H1 (cell line): ENCODE results near the gene RAB32.

Experiments used
- ASH2L ChIP-seq: fragments of 200-600, 300-600 bp; sonication (generic); IDR thresholded peaks from one replicate; pipeline ENCODE4 v1.7.1; 2017; ENCODE audit warnings: low read length
- CTCF ChIP-seq, 3 experiments: IDR thresholded peaks; 1 replicate in 2 of 3; 2 replicates in 1 of 3; pipeline versions ENCODE4 v1.5.1 to v1.6.1; 2011; ENCODE audit warnings: low read length in 3 of 3, mild to moderate bottlenecking in 3 of 3, inconsistent platforms in 2 of 3, low read depth in 1 of 3, moderate library complexity in 1 of 3; ENCODE audit not compliant: insufficient read depth in 1 of 3; ENCODE audit errors: control extremely low read depth in 1 of 3
- EZH2 ChIP-seq: fragments of 200-600 bp; sonication (generic); IDR thresholded peaks from 2 replicates; pipeline ENCODE4 v1.7.1; 2012; ENCODE audit warnings: low read depth, mild to moderate bottlenecking, moderate library complexity, low read length, inconsistent platforms; ENCODE audit not compliant: severe bottlenecking
- HDAC6 ChIP-seq: IDR thresholded peaks from one replicate; pipeline ENCODE4 v1.7.1; 2012; ENCODE audit warnings: low read depth, mild to moderate bottlenecking, inconsistent platforms, low read length, moderate library complexity
- POLR2AphosphoS5 ChIP-seq: IDR thresholded peaks from 2 replicates; pipeline ENCODE4 v1.6.1; 2011; ENCODE audit warnings: low read depth, low read length
- SP2 ChIP-seq: IDR thresholded peaks from 2 replicates; pipeline ENCODE4 v1.6.1; 2012; ENCODE audit warnings: mild to moderate bottlenecking, low read length, inconsistent platforms
- TBP ChIP-seq: IDR thresholded peaks from 2 replicates; pipeline ENCODE4 v1.6.1; 2011; ENCODE audit warnings: low read depth, low read length, improper control_type of control experiment

DNA sequence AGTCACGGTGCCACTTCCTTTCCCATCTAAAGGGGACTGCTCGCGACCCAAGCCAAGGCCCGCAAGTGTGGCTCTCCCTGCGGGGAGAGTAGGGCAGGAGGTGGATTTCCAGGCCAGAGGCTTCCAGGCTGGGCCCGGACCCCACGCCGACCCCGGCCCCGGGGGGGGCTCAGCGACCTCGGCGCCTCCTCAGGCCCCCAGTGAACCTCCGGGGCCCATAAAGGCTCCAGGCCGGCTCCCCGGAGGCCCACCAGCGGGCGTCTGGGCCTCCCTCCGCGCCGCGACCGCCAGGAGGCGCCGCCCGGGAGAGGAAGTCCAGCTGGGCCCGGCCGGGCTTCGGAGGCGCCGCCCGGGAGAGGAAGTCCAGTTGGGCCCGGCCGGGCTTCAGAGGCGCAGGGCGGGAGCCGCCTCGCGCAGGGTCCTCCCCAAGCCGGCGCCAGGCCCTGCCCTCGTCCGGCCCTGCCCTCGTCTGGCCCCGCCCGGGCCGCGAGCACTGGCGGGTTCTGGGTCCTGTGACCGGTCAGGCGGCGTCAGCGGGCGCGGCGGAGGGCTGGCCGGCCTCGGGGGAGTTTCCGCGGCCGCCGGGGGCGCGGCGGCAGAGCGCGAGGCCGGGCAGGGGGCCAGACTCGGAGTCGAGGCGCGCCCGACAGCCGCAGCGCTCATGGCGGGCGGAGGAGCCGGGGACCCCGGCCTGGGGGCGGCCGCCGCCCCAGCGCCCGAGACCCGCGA is at the start of gene RAB32:
- peak; percentile 24 to 56 (median 31) for TF ChIP-seq CTCF (IDR thresholded peaks at IDR 0.05; ENCODE audit: control extremely low read depth in 1 of 3, insufficient read depth in 1 of 3, low read depth in 1 of 3, low read length in 3 of 3)
- no peak for TF ChIP-seq ASH2L
- TF ChIP-seq HDAC6, result no peak
- no peak for TF ChIP-seq TBP
- TF ChIP-seq SP2, result no peak
- no peak for TF ChIP-seq EZH2
- TF ChIP-seq POLR2AphosphoS5, result no peak
